Caco-2 (cell line): ENCODE measurements around the gene PAM. TPM values are rescaled to one million over a fixed set of nuclear protein-coding genes. Genes with fewer than 3 reads are reported as not detected.

Experiments used
- BruUV-seq: library from RNA; stranded (reverse); fragments of 400-500 nt; replicated peaks from 2 replicates; lab custom pipeline; 2021; lab: Mats Ljungman, UMichigan
- CTCF ChIA-PET: fragments of 300-600 bp; sonication (Branson Sonifier 250); formaldehyde crosslinking; loops from one replicate; lab custom pipeline; 2022; ENCODE audit warnings: antibody characterized with exemption; lab: Charles Lee
- POLR2A ChIA-PET: fragments of 300-600 bp; sonication (Branson Sonifier 250); formaldehyde crosslinking; loops from one replicate; lab custom pipeline; 2022; ENCODE audit warnings: antibody characterized with exemption; lab: Charles Lee
- DNase-seq, 2 experiments: peaks; one replicate each; pipeline versions ENCODE4 v3.0.0 to v3.0.0-alpha.2; 2020 to 2022
- H3K27me3 ChIP-seq: replicated peaks from 2 replicates; pipeline ENCODE4 v1.6.0; 2011; ENCODE audit warnings: low read length; ENCODE audit not compliant: control insufficient read depth, insufficient read depth
- H3K36me3 ChIP-seq: 2 replicates; pipeline ENCODE4 v1.5.1; 2011; ENCODE audit warnings: low read length; ENCODE audit not compliant: control insufficient read depth, insufficient read depth
- H3K4me1 ChIP-seq: fragments of 250-450 bp; sonication (Bioruptor Pico); 2 replicates; pipeline ENCODE4 v1.5.1; 2020; ENCODE audit warnings: mild to moderate bottlenecking
- H3K4me3 ChIP-seq: 2 replicates; pipeline ENCODE4 v1.5.1; 2011; ENCODE audit warnings: low read depth, mild to moderate bottlenecking, control low read depth, low read length
- H3K9me3 ChIP-seq: fragments of 250-450 bp; sonication (Bioruptor Pico); 2 replicates; pipeline ENCODE4 v1.5.1; 2020; ENCODE audit warnings: mild to moderate bottlenecking, moderate library complexity
- H3K27ac Mint-ChIP-seq: one replicate; pipeline ENCODE4 v1.8.0; 2022; ENCODE audit warnings: mixed read lengths; ENCODE audit not compliant: unreplicated experiment
- H3K27me3 Mint-ChIP-seq: one replicate; pipeline ENCODE4 v1.8.0; 2022; ENCODE audit warnings: mixed read lengths; ENCODE audit not compliant: insufficient read depth, unreplicated experiment
- H3K36me3 Mint-ChIP-seq: one replicate; pipeline ENCODE4 v1.8.0; 2022; ENCODE audit warnings: mild to moderate bottlenecking, mixed read lengths; ENCODE audit not compliant: insufficient read depth, unreplicated experiment
- H3K4me1 Mint-ChIP-seq: one replicate; pipeline ENCODE4 v1.8.0; 2022; ENCODE audit warnings: low read depth, mixed read lengths; ENCODE audit not compliant: unreplicated experiment
- H3K4me3 Mint-ChIP-seq: one replicate; pipeline ENCODE4 v1.8.0; 2022; ENCODE audit warnings: mild to moderate bottlenecking, moderate library complexity, mixed read lengths; ENCODE audit not compliant: unreplicated experiment
- H3K9me3 Mint-ChIP-seq: one replicate; pipeline ENCODE4 v1.8.0; 2022; ENCODE audit warnings: mixed read lengths; ENCODE audit not compliant: unreplicated experiment
- intact Hi-C: fragments of 100-400 bp; cut with micrococcal nuclease; formaldehyde crosslinking; loops from one replicate; pipeline ENCODE4 v1.10.0; 2022; ENCODE audit not compliant: unreplicated experiment
- total RNA-seq: library from RNA; stranded (reverse); gene quantifications from 2 replicates; pipeline ENCODE4 v1.2.3, GENCODE V29; 2022
- TF ChIP-seq, protein P1 (sequence below), 2 experiments: fragments of 200-600 bp in 1 of 2; IDR thresholded peaks; 1 replicate in 1 of 2; 2 replicates in 1 of 2; pipeline versions ENCODE4 v1.5.1 to v1.8.0; 2011 to 2022; ENCODE audit warnings: antibody characterized with exemption in 1 of 2, control low read depth in 1 of 2, inconsistent platforms in 1 of 2, low read depth in 1 of 2, low read length in 1 of 2, mild to moderate bottlenecking in 1 of 2, moderate library complexity in 1 of 2; ENCODE audit not compliant: insufficient read depth in 1 of 2, severe bottlenecking in 1 of 2, unreplicated experiment in 1 of 2

Gene PAM
- total RNA-seq, 1 experiment from 2014 or later, result 48.0 TPM

DNA sequence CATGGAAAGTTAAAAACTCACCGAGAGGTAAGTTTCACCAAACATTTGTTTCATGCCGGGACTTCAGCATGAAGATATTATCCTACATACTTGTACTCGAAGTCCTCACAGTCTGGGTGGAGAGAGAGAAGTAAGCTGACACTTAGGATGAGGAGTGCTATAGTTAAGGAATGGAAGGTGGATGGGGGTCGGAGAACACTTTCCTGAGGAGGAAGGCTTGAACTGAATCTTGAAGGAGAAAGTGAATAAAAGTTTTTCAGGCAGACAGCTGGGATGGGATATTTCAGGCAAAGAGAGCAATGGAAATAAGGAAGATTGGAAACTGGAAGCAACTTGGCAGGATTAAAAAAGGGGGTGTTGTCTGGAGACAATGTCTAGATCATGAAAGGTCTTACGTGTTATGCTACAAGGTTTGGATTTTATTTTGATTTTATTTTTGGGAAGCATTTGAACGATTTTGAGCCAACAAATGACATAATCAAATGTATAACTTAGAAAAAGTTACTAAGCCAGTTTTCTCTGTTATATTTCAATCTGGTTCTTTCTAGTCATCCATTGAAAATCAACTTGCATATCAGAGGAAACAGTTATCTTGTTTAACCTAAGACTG lies 167.1 kb downstream of the PAM start:
- Histone ChIP-seq H3K27me3 (no peaks in the 10 kb centered on the region), H3K36me3 (no peaks in the 10 kb centered on the region), H3K9me3 (no peaks in the 10 kb centered on the region), H3K4me1 (no peaks in the 10 kb centered on the region), H3K4me3 (no peak overlapping the region)
- TF ChIP-seq, protein P1, sequence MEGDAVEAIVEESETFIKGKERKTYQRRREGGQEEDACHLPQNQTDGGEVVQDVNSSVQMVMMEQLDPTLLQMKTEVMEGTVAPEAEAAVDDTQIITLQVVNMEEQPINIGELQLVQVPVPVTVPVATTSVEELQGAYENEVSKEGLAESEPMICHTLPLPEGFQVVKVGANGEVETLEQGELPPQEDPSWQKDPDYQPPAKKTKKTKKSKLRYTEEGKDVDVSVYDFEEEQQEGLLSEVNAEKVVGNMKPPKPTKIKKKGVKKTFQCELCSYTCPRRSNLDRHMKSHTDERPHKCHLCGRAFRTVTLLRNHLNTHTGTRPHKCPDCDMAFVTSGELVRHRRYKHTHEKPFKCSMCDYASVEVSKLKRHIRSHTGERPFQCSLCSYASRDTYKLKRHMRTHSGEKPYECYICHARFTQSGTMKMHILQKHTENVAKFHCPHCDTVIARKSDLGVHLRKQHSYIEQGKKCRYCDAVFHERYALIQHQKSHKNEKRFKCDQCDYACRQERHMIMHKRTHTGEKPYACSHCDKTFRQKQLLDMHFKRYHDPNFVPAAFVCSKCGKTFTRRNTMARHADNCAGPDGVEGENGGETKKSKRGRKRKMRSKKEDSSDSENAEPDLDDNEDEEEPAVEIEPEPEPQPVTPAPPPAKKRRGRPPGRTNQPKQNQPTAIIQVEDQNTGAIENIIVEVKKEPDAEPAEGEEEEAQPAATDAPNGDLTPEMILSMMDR (IDR thresholded peaks at IDR 0.05; ENCODE audit: insufficient read depth in 1 of 2, low read depth in 1 of 2, low read length in 1 of 2, severe bottlenecking in 1 of 2, unreplicated experiment in 1 of 2), result no peak
- Mint-ChIP-seq H3K4me3 (no peak overlapping the region), H3K9me3 (no peaks in the 10 kb centered on the region), H3K27me3 (no peaks in the 10 kb centered on the region), H3K27ac (no peak overlapping the region), H3K4me1 (peaks cover 6% of the 10 kb centered on the region), H3K36me3 (no peaks in the 10 kb centered on the region)
- no peak for DNase-seq
- POLR2A ChIA-PET, result no interaction called here
- intact Hi-C loops, result loop anchor here (5.0 kb wide), 1 partner anchor 130 kb away; no protein-coding TSS in a partner anchor
- no TSS peak for BruUV-seq
- CTCF ChIA-PET, result no interaction called here

DNA sequence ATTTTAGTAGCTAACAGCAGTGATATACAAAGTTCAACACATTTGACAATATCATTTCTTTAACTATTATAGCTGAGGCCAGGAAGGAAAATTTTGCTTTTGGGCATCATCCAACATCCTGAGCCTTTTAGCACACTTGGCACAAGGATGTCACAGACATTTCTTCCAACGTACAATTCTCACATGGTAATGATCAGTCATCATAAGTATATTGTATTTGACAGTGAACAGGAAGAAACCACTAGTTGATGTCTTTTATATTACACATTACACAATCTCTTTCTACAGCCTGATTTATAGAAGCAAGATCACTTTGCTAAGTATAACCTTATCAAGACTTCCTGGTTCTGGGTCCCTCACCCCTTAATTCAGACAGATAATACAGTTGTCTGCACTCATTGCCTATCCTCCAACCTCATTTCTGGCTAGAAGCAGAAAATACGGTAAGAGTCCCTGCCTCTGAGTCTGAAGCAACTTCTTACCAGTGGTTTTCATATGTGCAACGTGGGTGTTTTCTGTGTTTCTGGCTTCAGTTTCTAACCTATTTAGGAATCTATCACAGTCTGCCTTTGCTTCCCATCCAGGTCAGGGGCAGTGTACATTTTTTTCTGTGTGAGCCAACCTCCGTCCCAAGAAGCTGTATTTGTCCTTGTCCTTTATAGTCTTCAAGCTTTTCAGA lies 167.8 kb downstream of the PAM start:
- CTCF ChIA-PET, result no interaction called here
- intact Hi-C loops, result loop anchor here (5.0 kb wide), 1 partner anchor 131 kb away; no protein-coding TSS in a partner anchor
- H3K4me3 ChIP-seq, result no peak overlapping the region

DNA sequence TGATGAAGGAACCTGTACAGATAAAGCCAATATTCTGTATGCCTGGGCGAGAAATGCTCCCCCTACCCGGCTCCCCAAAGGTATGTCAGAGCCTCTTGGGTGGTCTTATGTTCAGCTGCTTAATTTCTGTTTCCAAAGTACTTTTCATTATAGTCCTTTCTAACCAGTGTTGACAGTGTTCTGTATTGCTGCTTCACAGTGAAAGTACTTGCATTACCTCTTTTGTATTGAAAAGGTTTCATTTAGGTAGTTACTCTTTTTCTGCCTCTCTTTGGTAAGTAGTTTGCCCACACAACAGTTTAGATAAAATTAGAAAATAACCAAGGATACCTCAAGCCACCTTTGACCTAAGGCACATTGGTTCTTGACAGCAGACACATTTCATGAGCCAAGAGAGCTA lies 169.9 kb downstream of the PAM start:
- Histone ChIP-seq H3K4me3 (no peak overlapping the region), H3K27me3 (no peaks in the 10 kb centered on the region), H3K36me3 (no peaks in the 10 kb centered on the region), H3K4me1 (no peaks in the 10 kb centered on the region), H3K9me3 (no peaks in the 10 kb centered on the region)
- no peak for DNase-seq
- POLR2A ChIA-PET, result no interaction called here
- Mint-ChIP-seq H3K36me3 (no peaks in the 10 kb centered on the region), H3K9me3 (no peaks in the 10 kb centered on the region), H3K27ac (no peak overlapping the region), H3K27me3 (no peaks in the 10 kb centered on the region), H3K4me1 (peaks cover 6% of the 10 kb centered on the region), H3K4me3 (no peak overlapping the region)
- TF ChIP-seq, protein P1 (IDR thresholded peaks at IDR 0.05; ENCODE audit: insufficient read depth in 1 of 2, low read depth in 1 of 2, low read length in 1 of 2, severe bottlenecking in 1 of 2, unreplicated experiment in 1 of 2), result no peak
- CTCF ChIA-PET, result no interaction called here
- intact Hi-C loops, result loop anchor here (5.0 kb wide), 1 partner anchor 133 kb away; no protein-coding TSS in a partner anchor
- no TSS peak for BruUV-seq

More for the DNA sequence above, 167.8 kb downstream of the PAM start:
- no peaks in the 10 kb centered on the region for H3K9me3 Mint-ChIP-seq
- peaks cover 6% of the 10 kb centered on the region for H3K4me1 Mint-ChIP-seq
- POLR2A ChIA-PET, result no interaction called here
- H3K9me3 ChIP-seq, result no peaks in the 10 kb centered on the region
- no peaks in the 10 kb centered on the region for H3K36me3 Mint-ChIP-seq
- H3K4me3 Mint-ChIP-seq, result no peak overlapping the region
- TF ChIP-seq, protein P1 (IDR thresholded peaks at IDR 0.05; ENCODE audit: insufficient read depth in 1 of 2, low read depth in 1 of 2, low read length in 1 of 2, severe bottlenecking in 1 of 2, unreplicated experiment in 1 of 2), result no peak
- no peaks in the 10 kb centered on the region for H3K36me3 ChIP-seq
- H3K27me3 Mint-ChIP-seq, result no peaks in the 10 kb centered on the region
- DNase-seq, result no peak
- H3K4me1 ChIP-seq, result no peaks in the 10 kb centered on the region
- no peaks in the 10 kb centered on the region for H3K27me3 ChIP-seq
- H3K27ac Mint-ChIP-seq, result no peak overlapping the region
- BruUV-seq, result no TSS peak
